Testis (tissue), 2 donors: Measurements from ENCODE around the gene CARD9.

ENCODE experiments used
- POLR2A ChIP-seq: fragments of 450-650 bp; IDR thresholded peaks from one replicate; pipeline ENCODE4 v1.6.1; 2017; ENCODE audit warnings: antibody characterized with exemption, mild to moderate bottlenecking, moderate library complexity
- TF ChIP-seq, protein P1 (sequence below), 3 experiments: fragments of 450-650 bp in 2 of 3; fragments of 200-600 bp in 1 of 3; sonication (generic) in 1 of 3; IDR thresholded peaks; one replicate each; pipeline ENCODE4 v1.5.1; 2016 to 2019; ENCODE audit warnings: antibody characterized with exemption in 3 of 3, mild to moderate bottlenecking in 2 of 3, moderate library complexity in 1 of 3

DNA sequence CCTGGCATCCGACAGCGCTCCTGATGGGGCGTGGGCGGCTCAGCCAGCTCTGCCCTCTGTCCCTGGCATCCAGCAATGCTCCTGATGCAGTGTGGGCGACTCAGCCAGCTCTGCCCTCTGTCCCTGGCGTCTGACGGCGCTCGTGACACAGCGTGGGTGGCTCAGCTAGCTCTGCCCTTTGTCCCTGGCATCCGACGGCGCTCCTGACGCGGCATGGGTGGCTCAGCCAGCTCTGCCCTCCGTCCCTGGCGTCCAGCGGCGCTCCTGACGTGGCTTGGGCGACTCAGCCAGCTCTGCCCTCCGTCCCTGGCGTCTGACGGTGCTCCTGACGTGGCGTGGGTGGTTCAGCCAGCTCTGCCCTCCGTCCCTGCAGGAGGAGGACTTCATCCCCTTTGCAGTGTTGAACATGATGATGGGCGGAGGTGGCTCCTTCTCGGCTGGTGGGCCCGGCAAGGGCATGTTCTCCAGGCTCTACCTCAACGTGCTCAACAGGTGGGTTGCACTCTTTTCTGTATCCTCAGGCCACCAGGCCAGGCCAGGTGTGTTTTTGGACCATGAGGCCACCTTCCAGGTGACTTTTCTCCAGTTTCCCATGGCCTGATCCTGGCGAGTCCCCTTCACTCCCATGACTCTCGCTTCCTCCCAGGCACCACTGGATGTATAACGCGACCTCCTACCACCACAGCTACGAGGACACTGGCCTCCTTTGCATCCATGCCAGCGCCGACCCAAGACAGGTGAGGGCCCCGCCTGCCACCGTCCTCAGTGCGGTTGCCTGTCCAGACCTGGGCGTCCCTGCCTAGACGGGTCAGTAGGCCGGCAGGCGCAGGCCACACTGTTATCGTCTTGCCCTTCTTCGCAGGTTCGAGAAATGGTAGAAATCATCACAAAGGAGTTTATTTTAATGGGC, 45.0 kb upstream of the CARD9 start:
- TF ChIP-seq, protein P1, sequence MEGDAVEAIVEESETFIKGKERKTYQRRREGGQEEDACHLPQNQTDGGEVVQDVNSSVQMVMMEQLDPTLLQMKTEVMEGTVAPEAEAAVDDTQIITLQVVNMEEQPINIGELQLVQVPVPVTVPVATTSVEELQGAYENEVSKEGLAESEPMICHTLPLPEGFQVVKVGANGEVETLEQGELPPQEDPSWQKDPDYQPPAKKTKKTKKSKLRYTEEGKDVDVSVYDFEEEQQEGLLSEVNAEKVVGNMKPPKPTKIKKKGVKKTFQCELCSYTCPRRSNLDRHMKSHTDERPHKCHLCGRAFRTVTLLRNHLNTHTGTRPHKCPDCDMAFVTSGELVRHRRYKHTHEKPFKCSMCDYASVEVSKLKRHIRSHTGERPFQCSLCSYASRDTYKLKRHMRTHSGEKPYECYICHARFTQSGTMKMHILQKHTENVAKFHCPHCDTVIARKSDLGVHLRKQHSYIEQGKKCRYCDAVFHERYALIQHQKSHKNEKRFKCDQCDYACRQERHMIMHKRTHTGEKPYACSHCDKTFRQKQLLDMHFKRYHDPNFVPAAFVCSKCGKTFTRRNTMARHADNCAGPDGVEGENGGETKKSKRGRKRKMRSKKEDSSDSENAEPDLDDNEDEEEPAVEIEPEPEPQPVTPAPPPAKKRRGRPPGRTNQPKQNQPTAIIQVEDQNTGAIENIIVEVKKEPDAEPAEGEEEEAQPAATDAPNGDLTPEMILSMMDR (IDR thresholded peaks at IDR 0.05): no peak
- no peak for TF ChIP-seq POLR2A
